Measurements from ENCODE around the gene ELMO1.

The ELMO1 gene

DNA sequence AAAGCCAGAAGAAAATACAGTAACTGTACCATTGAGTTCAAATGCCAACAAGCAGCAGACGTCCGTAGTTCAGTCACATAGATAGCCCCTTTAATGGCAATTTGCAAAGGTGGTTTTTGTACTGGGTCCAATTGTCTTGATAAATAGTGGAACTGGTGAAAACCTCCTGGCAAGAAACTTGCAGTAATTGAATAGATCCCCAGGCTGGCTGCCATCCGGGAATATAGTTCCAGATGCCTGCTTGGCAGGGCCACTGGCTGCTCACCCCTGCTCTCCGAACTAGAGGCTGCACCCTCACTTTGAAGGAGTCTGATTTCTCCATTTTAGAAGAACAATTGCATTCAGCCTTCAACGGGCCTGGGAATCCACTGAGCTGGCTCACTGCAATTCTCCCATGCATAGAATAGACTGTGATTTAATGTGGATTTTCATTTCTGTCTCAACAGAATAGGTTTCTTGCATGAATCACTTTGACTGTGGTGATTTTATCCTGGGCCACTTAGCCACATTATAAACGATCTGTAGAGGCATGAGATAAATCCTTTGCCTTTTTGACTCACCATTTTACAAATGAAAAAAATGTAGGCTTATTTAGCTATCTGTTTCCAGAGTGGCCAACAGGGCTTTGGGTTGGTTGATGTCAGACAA lies 35.9 kb upstream of the ELMO1 start:
- Histone ChIP-seq H3K27me3 (ENCODE audit: control insufficient read depth in 2 of 2, insufficient read depth in 2 of 2, low read length in 2 of 2) (no peaks in the 10 kb centered on the region), H3K27ac (ENCODE audit: low read depth in 2 of 2, low read length in 2 of 2) (no peak overlapping the region), H3K9ac (ENCODE audit: low read depth in 1 of 2, low read length in 2 of 2) (no peak overlapping the region), H3K36me3 (ENCODE audit: control insufficient read depth in 2 of 2, insufficient read depth in 2 of 2, low read length in 2 of 2) (no peaks in the 10 kb centered on the region), H3K9me3 (ENCODE audit: control insufficient read depth in 2 of 2, low read length in 2 of 2) (peaks cover 0 to 7% of the 10 kb centered on the region in 2 donors), H3K4me3 (ENCODE audit: low read length in 2 of 2) (no peak overlapping the region), H3K4me1 (ENCODE audit: control insufficient read depth in 2 of 2, insufficient read depth in 2 of 2, low read length in 2 of 2) (no peaks in the 10 kb centered on the region)

DNA sequence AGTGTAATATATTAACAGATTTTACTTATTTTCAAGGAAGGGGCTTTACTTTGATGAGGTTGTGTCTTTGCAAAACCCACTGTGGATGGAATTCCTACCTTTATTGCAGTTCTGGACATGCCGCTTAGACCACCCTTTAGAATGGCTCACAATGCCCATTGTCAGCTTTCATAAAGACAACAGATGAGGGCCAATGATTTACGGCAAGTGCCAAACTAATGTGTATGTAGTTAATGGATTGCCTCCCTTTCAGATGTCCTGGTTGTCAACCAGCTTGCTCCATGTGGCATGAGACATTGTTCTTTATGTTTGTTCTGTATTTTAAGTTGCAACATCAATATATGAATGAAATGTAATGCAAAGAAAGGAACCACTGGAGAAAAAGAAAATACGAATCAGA lies 35.0 kb upstream of the ELMO1 start:
- no peaks in the 10 kb centered on the region for H3K27me3 ChIP-seq (ENCODE audit: control insufficient read depth in 2 of 2, insufficient read depth in 2 of 2, low read length in 2 of 2)
- no peaks in the 10 kb centered on the region for H3K36me3 ChIP-seq (ENCODE audit: control insufficient read depth in 2 of 2, insufficient read depth in 2 of 2, low read length in 2 of 2)
- H3K4me1 ChIP-seq (ENCODE audit: control insufficient read depth in 2 of 2, insufficient read depth in 2 of 2, low read length in 2 of 2): no peaks in the 10 kb centered on the region
- H3K9me3 ChIP-seq (ENCODE audit: control insufficient read depth in 2 of 2, low read length in 2 of 2): peaks cover 0 to 7% of the 10 kb centered on the region in 2 donors
- H3K27ac ChIP-seq (ENCODE audit: low read depth in 2 of 2, low read length in 2 of 2): no peak overlapping the region
- no peak overlapping the region for H3K9ac ChIP-seq (ENCODE audit: low read depth in 1 of 2, low read length in 2 of 2)
- H3K4me3 ChIP-seq (ENCODE audit: low read length in 2 of 2): no peak overlapping the region

DNA sequence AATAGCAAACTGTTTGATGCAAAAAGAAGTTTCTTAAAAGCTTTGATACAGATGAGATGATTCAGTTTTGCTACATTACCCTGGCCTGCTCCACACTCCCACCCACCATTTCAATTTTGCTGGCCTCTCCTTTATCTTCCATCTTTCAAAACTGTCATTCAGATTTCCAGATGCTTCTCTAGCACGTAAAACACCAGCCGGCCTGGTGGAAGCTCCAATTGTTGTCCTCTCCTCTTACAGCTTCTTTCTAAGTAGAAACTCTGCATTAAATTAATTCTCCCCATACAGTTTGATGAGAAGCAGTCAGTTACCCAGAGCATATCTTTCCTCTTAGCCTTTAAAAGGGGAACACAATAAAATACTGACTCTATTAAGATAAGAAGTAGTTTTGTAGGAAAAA lies 34.3 kb upstream of the ELMO1 start:
- no peak overlapping the region for H3K4me3 ChIP-seq (ENCODE audit: low read length in 2 of 2)
- H3K27me3 ChIP-seq (ENCODE audit: control insufficient read depth in 2 of 2, insufficient read depth in 2 of 2, low read length in 2 of 2): no peaks in the 10 kb centered on the region
- H3K36me3 ChIP-seq (ENCODE audit: control insufficient read depth in 2 of 2, insufficient read depth in 2 of 2, low read length in 2 of 2): no peaks in the 10 kb centered on the region
- no peak overlapping the region for H3K9ac ChIP-seq (ENCODE audit: low read depth in 1 of 2, low read length in 2 of 2)
- no peak overlapping the region for H3K27ac ChIP-seq (ENCODE audit: low read depth in 2 of 2, low read length in 2 of 2)
- no peaks in the 10 kb centered on the region for H3K4me1 ChIP-seq (ENCODE audit: control insufficient read depth in 2 of 2, insufficient read depth in 2 of 2, low read length in 2 of 2)
- H3K9me3 ChIP-seq (ENCODE audit: control insufficient read depth in 2 of 2, low read length in 2 of 2): peaks cover 0 to 3% of the 10 kb centered on the region in 2 donors

DNA sequence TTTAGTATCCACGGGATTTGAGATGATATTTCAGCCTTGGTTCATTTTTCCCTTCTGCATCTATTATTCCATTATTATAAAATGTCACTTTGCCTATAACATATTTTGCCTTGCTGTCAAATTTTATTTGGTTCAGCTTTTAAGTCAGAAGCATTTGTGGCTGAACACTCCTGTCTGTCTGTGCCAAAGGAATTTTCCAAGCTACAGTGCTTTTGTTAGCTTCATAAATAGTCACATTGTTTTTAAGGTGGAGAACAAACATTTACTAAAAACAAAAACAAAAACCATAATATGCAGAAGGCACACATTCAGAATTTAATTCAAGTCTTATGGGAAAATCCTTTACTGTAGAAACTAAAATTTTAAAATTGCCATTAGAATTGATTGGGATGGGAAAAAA lies 33.8 kb upstream of the ELMO1 start:
- Histone ChIP-seq H3K27ac (ENCODE audit: low read depth in 2 of 2, low read length in 2 of 2) (no peak overlapping the region), H3K9me3 (ENCODE audit: control insufficient read depth in 2 of 2, low read length in 2 of 2) (peaks cover 0 to 3% of the 10 kb centered on the region in 2 donors), H3K4me3 (ENCODE audit: low read length in 2 of 2) (no peak overlapping the region), H3K27me3 (ENCODE audit: control insufficient read depth in 2 of 2, insufficient read depth in 2 of 2, low read length in 2 of 2) (no peaks in the 10 kb centered on the region), H3K9ac (ENCODE audit: low read depth in 1 of 2, low read length in 2 of 2) (no peak overlapping the region), H3K36me3 (ENCODE audit: control insufficient read depth in 2 of 2, insufficient read depth in 2 of 2, low read length in 2 of 2) (no peaks in the 10 kb centered on the region), H3K4me1 (ENCODE audit: control insufficient read depth in 2 of 2, insufficient read depth in 2 of 2, low read length in 2 of 2) (no peaks in the 10 kb centered on the region)

DNA sequence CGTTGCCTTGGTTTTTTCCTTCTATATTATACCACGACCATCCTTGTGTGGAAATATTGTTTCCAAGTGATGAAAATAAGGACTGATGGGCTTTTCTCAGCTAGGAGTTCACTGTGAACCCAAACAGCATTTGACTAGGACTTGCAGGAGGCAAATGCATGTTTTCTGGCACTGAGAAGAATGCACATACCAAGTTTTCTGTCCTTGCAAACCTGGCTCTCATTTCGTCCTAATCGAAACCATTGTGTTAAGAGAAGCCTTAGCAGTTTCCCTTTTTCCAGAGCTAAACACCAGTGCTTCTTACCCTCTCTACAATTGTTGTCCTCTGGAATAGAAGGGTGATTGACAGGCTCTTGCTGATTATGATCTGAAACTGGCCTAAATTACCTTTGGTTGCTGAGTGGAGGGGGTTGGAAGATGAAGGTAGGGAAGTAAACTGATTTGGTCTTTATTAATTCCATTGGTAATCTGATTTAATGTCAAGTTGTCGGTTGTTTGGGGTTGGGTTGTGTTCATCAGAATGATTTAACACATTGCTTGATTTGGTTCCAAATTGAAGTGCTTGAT lies 33.1 kb upstream of the ELMO1 start:
- no peaks in the 10 kb centered on the region for H3K27me3 ChIP-seq (ENCODE audit: control insufficient read depth in 2 of 2, insufficient read depth in 2 of 2, low read length in 2 of 2)
- H3K9ac ChIP-seq (ENCODE audit: low read depth in 1 of 2, low read length in 2 of 2): no peak overlapping the region
- H3K27ac ChIP-seq (ENCODE audit: low read depth in 2 of 2, low read length in 2 of 2): no peak overlapping the region
- no peaks in the 10 kb centered on the region for H3K4me1 ChIP-seq (ENCODE audit: control insufficient read depth in 2 of 2, insufficient read depth in 2 of 2, low read length in 2 of 2)
- H3K36me3 ChIP-seq (ENCODE audit: control insufficient read depth in 2 of 2, insufficient read depth in 2 of 2, low read length in 2 of 2): no peaks in the 10 kb centered on the region
- H3K4me3 ChIP-seq (ENCODE audit: low read length in 2 of 2): no peak overlapping the region
- peaks cover 0 to 3% of the 10 kb centered on the region in 2 donors for H3K9me3 ChIP-seq (ENCODE audit: control insufficient read depth in 2 of 2, low read length in 2 of 2)

DNA sequence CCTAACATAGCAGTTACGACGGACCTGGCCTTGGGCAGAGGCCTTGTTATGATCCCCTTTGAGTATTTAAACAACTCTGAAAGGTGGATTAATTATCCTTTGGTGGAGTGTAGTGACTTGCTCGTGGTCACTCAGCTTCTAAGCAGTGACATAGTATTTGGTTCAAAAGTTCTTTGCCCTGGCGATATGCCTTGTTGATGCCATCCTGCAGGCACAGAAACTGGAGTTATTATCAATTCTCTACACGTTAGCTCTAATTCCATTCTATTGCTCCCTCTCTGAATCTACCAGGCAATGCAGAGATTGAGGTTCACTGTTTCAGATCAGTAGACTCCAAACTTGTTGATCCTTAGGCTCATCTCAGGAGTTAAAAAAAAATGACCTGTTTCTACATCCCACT lies 32.5 kb upstream of the ELMO1 start:
- H3K4me3 ChIP-seq (ENCODE audit: low read length in 2 of 2): no peak overlapping the region
- peaks cover 0 to 3% of the 10 kb centered on the region in 2 donors for H3K9me3 ChIP-seq (ENCODE audit: control insufficient read depth in 2 of 2, low read length in 2 of 2)
- no peak overlapping the region for H3K9ac ChIP-seq (ENCODE audit: low read depth in 1 of 2, low read length in 2 of 2)
- no peaks in the 10 kb centered on the region for H3K36me3 ChIP-seq (ENCODE audit: control insufficient read depth in 2 of 2, insufficient read depth in 2 of 2, low read length in 2 of 2)
- H3K27me3 ChIP-seq (ENCODE audit: control insufficient read depth in 2 of 2, insufficient read depth in 2 of 2, low read length in 2 of 2): no peaks in the 10 kb centered on the region
- no peaks in the 10 kb centered on the region for H3K4me1 ChIP-seq (ENCODE audit: control insufficient read depth in 2 of 2, insufficient read depth in 2 of 2, low read length in 2 of 2)
- no peak overlapping the region for H3K27ac ChIP-seq (ENCODE audit: low read depth in 2 of 2, low read length in 2 of 2)

DNA sequence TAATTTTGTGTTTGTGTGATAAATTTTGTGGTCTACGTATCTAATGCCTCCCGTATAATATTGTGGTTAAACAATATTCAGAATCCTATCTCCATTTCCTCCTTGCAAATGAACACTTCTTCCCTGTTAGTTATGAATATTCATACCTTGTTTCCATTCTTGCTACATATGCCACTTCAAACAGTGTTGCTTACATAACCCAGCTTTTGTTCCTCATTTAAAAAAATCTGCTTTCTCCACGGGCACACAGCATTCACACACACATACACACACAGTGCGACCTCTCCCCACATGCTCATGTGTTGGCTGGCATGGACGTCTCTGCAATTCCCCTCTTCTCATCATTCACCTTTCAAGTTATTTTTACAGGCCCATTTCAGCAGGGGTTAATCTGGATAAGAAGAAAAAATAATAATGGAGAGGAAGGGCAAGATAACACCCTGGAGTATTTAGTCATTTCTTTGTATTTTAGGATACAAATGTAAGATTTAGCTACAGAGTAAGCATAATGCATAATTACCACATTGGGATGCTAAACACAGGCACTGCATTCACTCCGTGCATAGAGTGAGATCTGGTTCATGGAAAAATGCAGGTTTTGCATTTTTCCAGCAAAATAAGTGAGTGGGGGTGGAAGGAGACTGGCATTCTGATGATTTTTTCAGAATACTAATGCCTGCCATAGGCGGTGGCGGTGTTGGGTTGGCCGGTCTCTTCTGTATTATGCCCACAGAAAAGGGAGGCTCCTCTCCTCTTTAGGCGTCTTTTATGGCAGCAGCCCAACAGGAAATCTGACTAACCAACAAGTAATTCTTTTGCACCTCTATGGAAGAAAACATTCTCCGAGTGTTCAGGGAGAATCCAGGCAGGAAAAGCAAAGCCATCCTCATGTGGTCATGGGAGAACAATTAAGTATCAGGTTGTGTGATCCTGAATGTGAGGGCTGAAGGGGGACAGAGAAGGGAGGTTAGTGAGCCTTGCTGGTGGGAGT lies 31.7 kb upstream of the ELMO1 start:
- no peaks in the 10 kb centered on the region for H3K36me3 ChIP-seq (ENCODE audit: control insufficient read depth in 2 of 2, insufficient read depth in 2 of 2, low read length in 2 of 2)
- H3K27ac ChIP-seq (ENCODE audit: low read depth in 2 of 2, low read length in 2 of 2): no peak overlapping the region
- no peaks in the 10 kb centered on the region for H3K4me1 ChIP-seq (ENCODE audit: control insufficient read depth in 2 of 2, insufficient read depth in 2 of 2, low read length in 2 of 2)
- no peaks in the 10 kb centered on the region for H3K27me3 ChIP-seq (ENCODE audit: control insufficient read depth in 2 of 2, insufficient read depth in 2 of 2, low read length in 2 of 2)
- H3K9me3 ChIP-seq (ENCODE audit: control insufficient read depth in 2 of 2, low read length in 2 of 2): peaks cover 0 to 3% of the 10 kb centered on the region in 2 donors
- H3K9ac ChIP-seq (ENCODE audit: low read depth in 1 of 2, low read length in 2 of 2): no peak overlapping the region
- H3K4me3 ChIP-seq (ENCODE audit: low read length in 2 of 2): no peak overlapping the region

DNA sequence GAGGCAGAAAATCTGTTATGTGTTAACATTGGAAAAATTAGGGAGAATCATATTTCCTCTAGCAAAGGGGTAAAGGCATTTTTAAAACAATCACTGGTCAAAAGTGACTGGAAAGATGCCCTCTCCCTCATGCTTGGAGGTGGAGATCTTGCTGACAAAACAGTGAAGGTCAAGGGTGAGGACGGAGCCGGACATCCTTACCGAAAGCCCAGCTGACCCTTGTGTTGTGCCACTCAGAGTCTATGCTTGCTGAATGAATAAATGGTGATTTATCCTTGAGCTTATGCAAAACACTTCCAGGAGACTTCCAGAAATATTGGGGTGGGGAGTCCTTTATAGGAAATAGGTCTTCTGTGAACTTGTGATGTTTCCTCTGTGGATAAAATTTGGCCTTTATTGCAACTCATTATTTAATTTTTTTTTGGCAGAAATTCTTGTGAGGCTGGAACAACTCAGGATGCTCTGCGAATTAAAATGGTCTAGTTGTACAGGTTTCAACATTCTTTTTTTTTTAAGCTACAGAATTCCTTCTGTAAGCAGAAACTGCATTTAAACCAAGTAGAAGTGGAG lies 28.3 kb upstream of the ELMO1 start:
- Histone ChIP-seq H3K4me1 (ENCODE audit: control insufficient read depth in 2 of 2, insufficient read depth in 2 of 2, low read length in 2 of 2) (no peaks in the 10 kb centered on the region), H3K27ac (ENCODE audit: low read depth in 2 of 2, low read length in 2 of 2) (no peak overlapping the region), H3K27me3 (ENCODE audit: control insufficient read depth in 2 of 2, insufficient read depth in 2 of 2, low read length in 2 of 2) (no peaks in the 10 kb centered on the region), H3K4me3 (ENCODE audit: low read length in 2 of 2) (no peak overlapping the region), H3K36me3 (ENCODE audit: control insufficient read depth in 2 of 2, insufficient read depth in 2 of 2, low read length in 2 of 2) (no peaks in the 10 kb centered on the region), H3K9me3 (ENCODE audit: control insufficient read depth in 2 of 2, low read length in 2 of 2) (peaks cover 0 to 3% of the 10 kb centered on the region in 2 donors), H3K9ac (ENCODE audit: low read depth in 1 of 2, low read length in 2 of 2) (no peak overlapping the region)

DNA sequence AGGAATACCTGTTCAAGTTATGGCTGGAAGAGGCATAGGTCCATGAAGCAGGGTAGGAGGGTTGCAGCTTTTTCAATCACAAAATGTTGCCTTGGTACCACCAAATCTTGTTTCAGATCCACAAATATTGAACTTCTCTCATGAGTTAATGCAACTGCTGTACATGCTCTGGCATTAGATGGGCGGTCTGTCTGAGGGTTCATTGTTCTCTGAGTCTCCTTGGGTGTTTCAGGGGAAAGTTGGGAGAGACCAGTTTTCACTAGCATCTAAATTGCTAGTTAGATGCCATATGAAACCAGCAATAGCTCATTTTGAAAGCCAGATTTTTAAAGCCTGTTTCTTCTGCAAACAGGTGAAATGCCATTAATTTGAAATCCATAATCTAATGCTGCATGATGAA lies 27.8 kb upstream of the ELMO1 start:
- Histone ChIP-seq H3K27ac (ENCODE audit: low read depth in 2 of 2, low read length in 2 of 2) (no peak overlapping the region), H3K36me3 (ENCODE audit: control insufficient read depth in 2 of 2, insufficient read depth in 2 of 2, low read length in 2 of 2) (no peaks in the 10 kb centered on the region), H3K4me3 (ENCODE audit: low read length in 2 of 2) (no peak overlapping the region), H3K9me3 (ENCODE audit: control insufficient read depth in 2 of 2, low read length in 2 of 2) (no peaks in the 10 kb centered on the region), H3K9ac (ENCODE audit: low read depth in 1 of 2, low read length in 2 of 2) (no peak overlapping the region), H3K27me3 (ENCODE audit: control insufficient read depth in 2 of 2, insufficient read depth in 2 of 2, low read length in 2 of 2) (no peaks in the 10 kb centered on the region), H3K4me1 (ENCODE audit: control insufficient read depth in 2 of 2, insufficient read depth in 2 of 2, low read length in 2 of 2) (no peaks in the 10 kb centered on the region)

DNA sequence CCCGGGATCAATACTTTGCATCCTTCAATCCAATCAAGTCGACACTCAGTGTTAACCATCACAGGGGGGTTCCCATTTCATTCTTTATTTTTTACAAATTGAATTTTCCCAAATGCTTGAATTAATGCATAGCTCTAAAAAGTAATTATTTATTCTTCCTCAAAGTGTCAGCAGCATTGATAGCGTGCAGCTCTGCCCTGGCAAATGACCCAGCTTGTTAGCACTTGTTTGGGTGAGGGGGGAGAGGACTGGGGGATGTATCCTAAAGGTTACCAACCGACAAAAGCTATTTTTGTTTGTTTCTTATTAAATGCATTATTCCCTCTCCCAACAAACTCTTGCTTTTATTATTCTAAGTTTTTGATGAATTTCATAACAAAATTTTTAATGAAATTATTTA lies 27.0 kb upstream of the ELMO1 start:
- Histone ChIP-seq H3K36me3 (ENCODE audit: control insufficient read depth in 2 of 2, insufficient read depth in 2 of 2, low read length in 2 of 2) (no peaks in the 10 kb centered on the region), H3K4me1 (ENCODE audit: control insufficient read depth in 2 of 2, insufficient read depth in 2 of 2, low read length in 2 of 2) (no peaks in the 10 kb centered on the region), H3K9me3 (ENCODE audit: control insufficient read depth in 2 of 2, low read length in 2 of 2) (no peaks in the 10 kb centered on the region), H3K27ac (ENCODE audit: low read depth in 2 of 2, low read length in 2 of 2) (no peak overlapping the region), H3K27me3 (ENCODE audit: control insufficient read depth in 2 of 2, insufficient read depth in 2 of 2, low read length in 2 of 2) (no peaks in the 10 kb centered on the region), H3K9ac (ENCODE audit: low read depth in 1 of 2, low read length in 2 of 2) (no peak overlapping the region), H3K4me3 (ENCODE audit: low read length in 2 of 2) (no peak overlapping the region)

Data from mucosa of rectum (tissue), 2 donors.